GM23338 (cell line): ENCODE data around the gene CDK14. TPM values are rescaled to one million over a fixed set of nuclear protein-coding genes. Genes with fewer than 3 reads are reported as not detected.

ENCODE experiments used
- ATAC-seq: fragments of 200-7000 bp; cut with Tn5 transposase; 3 replicates; pipeline ENCODE4 v1.9.1; 2020
- DNase-seq: peaks from one replicate; pipeline ENCODE4 v3.0.0-alpha.2; 2015; ENCODE audit warnings: low spot score
- H2AFZ ChIP-seq: fragments of 200-600 bp; sonication (generic); 2 replicates; pipeline ENCODE4 v1.8.0; 2016; ENCODE audit warnings: antibody characterized with exemption, mild to moderate bottlenecking, moderate library complexity
- H3F3A ChIP-seq: fragments of 200-600 bp; sonication (generic); replicated peaks from 2 replicates; pipeline ENCODE4 v1.8.0; 2017; ENCODE audit warnings: antibody characterized with exemption, mixed run types, low read depth
- H3K27ac ChIP-seq: fragments of 200-600 bp; sonication (generic); 2 replicates; pipeline ENCODE4 v1.6.1; 2016; ENCODE audit warnings: low read depth
- H3K27me3 ChIP-seq: fragments of 200-600 bp; sonication (generic); 2 replicates; pipeline ENCODE4 v1.8.0; 2016; ENCODE audit warnings: mild to moderate bottlenecking, mixed run types, moderate library complexity; ENCODE audit not compliant: insufficient read depth
- H3K36me3 ChIP-seq: fragments of 200-600 bp; sonication (generic); 2 replicates; pipeline ENCODE4 v1.8.0; 2016; ENCODE audit warnings: mild to moderate bottlenecking; ENCODE audit not compliant: insufficient read depth
- H3K4me1 ChIP-seq: fragments of 200-600 bp; sonication (generic); 2 replicates; pipeline ENCODE4 v1.8.0; 2016; ENCODE audit warnings: mild to moderate bottlenecking, moderate library complexity; ENCODE audit not compliant: insufficient read depth
- H3K4me2 ChIP-seq: fragments of 200-600 bp; sonication (generic); 2 replicates; pipeline ENCODE4 v1.7.1; 2017; ENCODE audit warnings: mixed run types
- H3K4me3 ChIP-seq: fragments of 200-600 bp; sonication (generic); 2 replicates; pipeline ENCODE4 v1.6.1; 2016; ENCODE audit warnings: mixed run types
- H3K79me2 ChIP-seq: fragments of 200-600 bp; sonication (generic); replicated peaks from 2 replicates; pipeline ENCODE4 v1.8.0; 2017; ENCODE audit warnings: mild to moderate bottlenecking; ENCODE audit not compliant: insufficient read depth
- H3K9me2 ChIP-seq: fragments of 200-600 bp; sonication (generic); 2 replicates; pipeline ENCODE4 v1.8.0; 2017; ENCODE audit not compliant: insufficient read depth
- H4K20me1 ChIP-seq: fragments of 200-600 bp; sonication (generic); replicated peaks from 2 replicates; pipeline ENCODE4 v1.8.0; 2017; ENCODE audit warnings: mild to moderate bottlenecking; ENCODE audit not compliant: insufficient read depth
- H3K27ac Mint-ChIP-seq: 2 replicates; pipeline ENCODE4 v1.8.0; 2020; ENCODE audit warnings: inconsistent platforms, mild to moderate bottlenecking, moderate library complexity, mixed read lengths
- H3K27me3 Mint-ChIP-seq: 3 replicates; pipeline ENCODE4 v1.8.0; 2022; ENCODE audit warnings: low read depth, mild to moderate bottlenecking, moderate library complexity, mixed read lengths, inconsistent platforms; ENCODE audit not compliant: insufficient read depth, poor library complexity
- H3K36me3 Mint-ChIP-seq: 3 replicates; pipeline ENCODE4 v1.8.0; 2021; ENCODE audit warnings: low read depth, mild to moderate bottlenecking, inconsistent platforms, moderate library complexity, mixed read lengths
- H3K4me1 Mint-ChIP-seq: 3 replicates; pipeline ENCODE4 v1.8.0; 2020; ENCODE audit warnings: mild to moderate bottlenecking, inconsistent platforms, mixed read lengths
- H3K4me3 Mint-ChIP-seq: 3 replicates; pipeline ENCODE4 v1.8.0; 2021; ENCODE audit warnings: moderate library complexity, mild to moderate bottlenecking, inconsistent platforms, mixed read lengths
- H3K9me3 Mint-ChIP-seq: 3 replicates; pipeline ENCODE4 v1.8.0; 2020; ENCODE audit warnings: moderate library complexity, mild to moderate bottlenecking, inconsistent platforms, mixed read lengths
- EZH2 ChIP-seq: fragments of 200-600 bp; sonication (generic); IDR thresholded peaks from one replicate; pipeline ENCODE4 v1.8.0; 2017; ENCODE audit warnings: antibody characterized with exemption, mild to moderate bottlenecking, low read depth; ENCODE audit not compliant: unreplicated experiment
- EZH2phosphoT487 ChIP-seq: fragments of 200-600 bp; sonication (generic); IDR thresholded peaks from one replicate; pipeline ENCODE4 v1.8.1; 2018; ENCODE audit warnings: antibody characterized with exemption; ENCODE audit not compliant: unreplicated experiment
- JUNB ChIP-seq: IDR thresholded peaks from one replicate; pipeline ENCODE4 v1.6.1; 2016; ENCODE audit warnings: antibody characterized with exemption; ENCODE audit not compliant: unreplicated experiment
- NANOG ChIP-seq: IDR thresholded peaks from 2 replicates; pipeline ENCODE4 v1.6.1; 2016; ENCODE audit warnings: antibody characterized with exemption, borderline replicate concordance
- POLR2AphosphoS5 ChIP-seq: IDR thresholded peaks from 2 replicates; pipeline ENCODE4 v1.6.1; 2016; ENCODE audit warnings: antibody characterized with exemption, low read depth
- STAT1 ChIP-seq: IDR thresholded peaks from one replicate; pipeline ENCODE4 v1.6.1; 2016; ENCODE audit warnings: antibody characterized with exemption; ENCODE audit not compliant: unreplicated experiment
- ZNF331 ChIP-seq: fragments of 250-450 bp; sonication (Bioruptor Pico); IDR thresholded peaks from 2 replicates; pipeline ENCODE4 v1.5.0; 2020; ENCODE audit warnings: low read depth, mild to moderate bottlenecking, moderate library complexity
- polyA plus RNA-seq: library from polyadenylated mRNA; unstranded; fragments of >200 nt; fragmentation: Nextera tagmentation; extraction: Ambion mirVana; gene quantifications from 2 replicates; pipeline ENCODE4 v1.2.1, GENCODE V29; 2016
- total RNA-seq: library from RNA; depleted of rRNA; stranded (reverse); fragments of >200 nt; shearing (Covaris generic); gene quantifications from 2 replicates; pipeline ENCODE4 v1.2.3, GENCODE V29; 2014
- TF ChIP-seq, protein P1 (sequence below), 2 experiments: fragments of 200-600 bp in 1 of 2; sonication (generic) in 1 of 2; conservative IDR thresholded peaks; 2 replicates each; pipeline versions ENCODE4 v1.5.1 to v1.6.1; 2016 to 2017; ENCODE audit warnings: antibody characterized with exemption in 2 of 2, low read depth in 2 of 2, mild to moderate bottlenecking in 2 of 2, moderate library complexity in 1 of 2
- TF ChIP-seq, protein P2 (sequence below): fragments of 250-450 bp; sonication (Bioruptor Pico); IDR thresholded peaks from 2 replicates; pipeline ENCODE4 v1.5.0; 2020; ENCODE audit warnings: mild to moderate bottlenecking, moderate library complexity
- TF ChIP-seq, protein P3 (sequence below): IDR thresholded peaks from 2 replicates; pipeline ENCODE4 v1.6.1; 2016; ENCODE audit warnings: antibody characterized with exemption

CDK14 gene
- total and polyA plus RNA-seq, 2 experiments from 2014 or later, result 11.2 to 24.0 TPM

DNA sequence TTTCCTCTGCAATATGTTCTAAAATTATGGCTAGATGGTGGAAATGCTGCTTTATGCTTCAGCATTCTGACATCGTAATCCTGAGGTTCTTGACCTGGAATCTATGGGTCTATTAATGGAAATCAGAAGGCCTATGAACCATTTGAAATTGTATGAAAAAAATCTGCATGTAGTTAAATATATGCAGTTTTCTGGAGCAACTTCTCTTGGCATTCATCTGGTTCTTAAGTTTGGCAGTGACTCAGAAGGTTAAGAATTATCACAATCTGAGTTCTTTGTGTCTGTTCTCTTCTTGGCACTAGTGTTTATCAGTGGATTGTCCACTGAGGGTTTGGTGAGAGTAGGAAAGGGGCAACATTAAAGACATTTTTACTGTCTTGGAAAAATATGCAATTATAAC is 597.0 kb downstream of the CDK14 start (continued):
- TF ChIP-seq, protein P1, sequence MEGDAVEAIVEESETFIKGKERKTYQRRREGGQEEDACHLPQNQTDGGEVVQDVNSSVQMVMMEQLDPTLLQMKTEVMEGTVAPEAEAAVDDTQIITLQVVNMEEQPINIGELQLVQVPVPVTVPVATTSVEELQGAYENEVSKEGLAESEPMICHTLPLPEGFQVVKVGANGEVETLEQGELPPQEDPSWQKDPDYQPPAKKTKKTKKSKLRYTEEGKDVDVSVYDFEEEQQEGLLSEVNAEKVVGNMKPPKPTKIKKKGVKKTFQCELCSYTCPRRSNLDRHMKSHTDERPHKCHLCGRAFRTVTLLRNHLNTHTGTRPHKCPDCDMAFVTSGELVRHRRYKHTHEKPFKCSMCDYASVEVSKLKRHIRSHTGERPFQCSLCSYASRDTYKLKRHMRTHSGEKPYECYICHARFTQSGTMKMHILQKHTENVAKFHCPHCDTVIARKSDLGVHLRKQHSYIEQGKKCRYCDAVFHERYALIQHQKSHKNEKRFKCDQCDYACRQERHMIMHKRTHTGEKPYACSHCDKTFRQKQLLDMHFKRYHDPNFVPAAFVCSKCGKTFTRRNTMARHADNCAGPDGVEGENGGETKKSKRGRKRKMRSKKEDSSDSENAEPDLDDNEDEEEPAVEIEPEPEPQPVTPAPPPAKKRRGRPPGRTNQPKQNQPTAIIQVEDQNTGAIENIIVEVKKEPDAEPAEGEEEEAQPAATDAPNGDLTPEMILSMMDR (conservative IDR thresholded peaks at IDR 0.05; ENCODE audit: low read depth in 2 of 2), result no peak
- TF ChIP-seq, protein P2, sequence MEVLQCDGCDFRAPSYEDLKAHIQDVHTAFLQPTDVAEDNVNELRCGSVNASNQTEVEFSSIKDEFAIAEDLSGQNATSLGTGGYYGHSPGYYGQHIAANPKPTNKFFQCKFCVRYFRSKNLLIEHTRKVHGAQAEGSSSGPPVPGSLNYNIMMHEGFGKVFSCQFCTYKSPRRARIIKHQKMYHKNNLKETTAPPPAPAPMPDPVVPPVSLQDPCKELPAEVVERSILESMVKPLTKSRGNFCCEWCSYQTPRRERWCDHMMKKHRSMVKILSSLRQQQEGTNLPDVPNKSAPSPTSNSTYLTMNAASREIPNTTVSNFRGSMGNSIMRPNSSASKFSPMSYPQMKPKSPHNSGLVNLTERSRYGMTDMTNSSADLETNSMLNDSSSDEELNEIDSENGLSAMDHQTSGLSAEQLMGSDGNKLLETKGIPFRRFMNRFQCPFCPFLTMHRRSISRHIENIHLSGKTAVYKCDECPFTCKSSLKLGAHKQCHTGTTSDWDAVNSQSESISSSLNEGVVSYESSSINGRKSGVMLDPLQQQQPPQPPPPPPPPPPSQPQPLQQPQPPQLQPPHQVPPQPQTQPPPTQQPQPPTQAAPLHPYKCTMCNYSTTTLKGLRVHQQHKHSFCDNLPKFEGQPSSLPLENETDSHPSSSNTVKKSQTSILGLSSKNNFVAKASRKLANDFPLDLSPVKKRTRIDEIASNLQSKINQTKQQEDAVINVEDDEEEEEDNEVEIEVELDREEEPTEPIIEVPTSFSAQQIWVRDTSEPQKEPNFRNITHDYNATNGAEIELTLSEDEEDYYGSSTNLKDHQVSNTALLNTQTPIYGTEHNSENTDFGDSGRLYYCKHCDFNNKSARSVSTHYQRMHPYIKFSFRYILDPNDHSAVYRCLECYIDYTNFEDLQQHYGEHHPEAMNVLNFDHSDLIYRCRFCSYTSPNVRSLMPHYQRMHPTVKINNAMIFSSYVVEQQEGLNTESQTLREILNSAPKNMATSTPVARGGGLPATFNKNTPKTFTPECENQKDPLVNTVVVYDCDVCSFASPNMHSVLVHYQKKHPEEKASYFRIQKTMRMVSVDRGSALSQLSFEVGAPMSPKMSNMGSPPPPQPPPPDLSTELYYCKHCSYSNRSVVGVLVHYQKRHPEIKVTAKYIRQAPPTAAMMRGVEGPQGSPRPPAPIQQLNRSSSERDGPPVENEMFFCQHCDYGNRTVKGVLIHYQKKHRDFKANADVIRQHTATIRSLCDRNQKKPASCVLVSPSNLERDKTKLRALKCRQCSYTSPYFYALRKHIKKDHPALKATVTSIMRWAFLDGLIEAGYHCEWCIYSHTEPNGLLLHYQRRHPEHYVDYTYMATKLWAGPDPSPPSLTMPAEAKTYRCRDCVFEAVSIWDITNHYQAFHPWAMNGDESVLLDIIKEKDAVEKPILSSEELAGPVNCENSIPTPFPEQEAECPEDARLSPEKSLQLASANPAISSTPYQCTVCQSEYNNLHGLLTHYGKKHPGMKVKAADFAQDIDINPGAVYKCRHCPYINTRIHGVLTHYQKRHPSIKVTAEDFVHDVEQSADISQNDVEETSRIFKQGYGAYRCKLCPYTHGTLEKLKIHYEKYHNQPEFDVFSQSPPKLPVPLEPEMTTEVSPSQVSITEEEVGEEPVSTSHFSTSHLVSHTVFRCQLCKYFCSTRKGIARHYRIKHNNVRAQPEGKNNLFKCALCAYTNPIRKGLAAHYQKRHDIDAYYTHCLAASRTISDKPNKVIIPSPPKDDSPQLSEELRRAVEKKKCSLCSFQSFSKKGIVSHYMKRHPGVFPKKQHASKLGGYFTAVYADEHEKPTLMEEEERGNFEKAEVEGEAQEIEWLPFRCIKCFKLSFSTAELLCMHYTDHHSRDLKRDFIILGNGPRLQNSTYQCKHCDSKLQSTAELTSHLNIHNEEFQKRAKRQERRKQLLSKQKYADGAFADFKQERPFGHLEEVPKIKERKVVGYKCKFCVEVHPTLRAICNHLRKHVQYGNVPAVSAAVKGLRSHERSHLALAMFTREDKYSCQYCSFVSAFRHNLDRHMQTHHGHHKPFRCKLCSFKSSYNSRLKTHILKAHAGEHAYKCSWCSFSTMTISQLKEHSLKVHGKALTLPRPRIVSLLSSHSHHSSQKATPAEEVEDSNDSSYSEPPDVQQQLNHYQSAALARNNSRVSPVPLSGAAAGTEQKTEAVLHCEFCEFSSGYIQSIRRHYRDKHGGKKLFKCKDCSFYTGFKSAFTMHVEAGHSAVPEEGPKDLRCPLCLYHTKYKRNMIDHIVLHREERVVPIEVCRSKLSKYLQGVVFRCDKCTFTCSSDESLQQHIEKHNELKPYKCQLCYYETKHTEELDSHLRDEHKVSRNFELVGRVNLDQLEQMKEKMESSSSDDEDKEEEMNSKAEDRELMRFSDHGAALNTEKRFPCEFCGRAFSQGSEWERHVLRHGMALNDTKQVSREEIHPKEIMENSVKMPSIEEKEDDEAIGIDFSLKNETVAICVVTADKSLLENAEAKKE (CRISPR knock-in tag), result no peak
- TF ChIP-seq EZH2, result no peak
- TF ChIP-seq NANOG, result no peak

DNA sequence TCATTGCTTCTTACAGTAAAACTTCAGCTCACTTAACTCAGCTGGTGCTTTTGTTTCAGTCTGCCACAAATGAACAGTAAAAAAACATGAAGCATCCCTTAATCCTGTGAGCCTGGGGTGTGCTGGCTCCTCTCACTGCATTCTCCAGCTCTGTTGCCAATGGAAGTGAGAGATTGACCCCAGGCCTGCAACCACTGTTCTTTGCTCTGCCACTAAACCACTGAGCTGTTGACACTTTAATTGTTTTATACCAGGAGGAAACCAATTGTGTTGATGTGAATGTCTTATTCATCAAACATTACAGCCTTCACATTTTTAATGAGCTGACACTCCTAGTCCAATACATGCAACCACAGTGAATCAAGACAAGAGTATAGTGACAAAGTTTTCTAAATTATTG is 598.7 kb downstream of the CDK14 start:
- H3K79me2 ChIP-seq, result no peaks in the 10 kb centered on the region
- H3F3A ChIP-seq, result no peaks in the 10 kb centered on the region
- no peak overlapping the region for H3K27ac ChIP-seq
- Mint-ChIP-seq H3K9me3 (no peaks in the 10 kb centered on the region), H3K4me3 (no peak overlapping the region), H3K27me3 (peaks cover 1% of the 10 kb centered on the region), H3K4me1 (peaks cover 5% of the 10 kb centered on the region; the same call in 1 of the 3 replicates), H3K36me3 (no peaks in the 10 kb centered on the region), H3K27ac (no peak overlapping the region)
- no peaks in the 10 kb centered on the region for H3K9me2 ChIP-seq
- H3K27me3 ChIP-seq, result no peaks in the 10 kb centered on the region
- no peaks in the 10 kb centered on the region; the same call in 1 of the 2 replicates for H4K20me1 ChIP-seq
- no peaks in the 10 kb centered on the region for H3K4me1 ChIP-seq
- H3K4me2 ChIP-seq, result no peak overlapping the region
- ATAC-seq (no peak; the same call in 2 of the 3 replicates), DNase-seq (no peak)
- H3K4me3 ChIP-seq, result no peak overlapping the region
- no peaks in the 10 kb centered on the region for H3K36me3 ChIP-seq
- H2AFZ ChIP-seq, result no peak overlapping the region
- TF ChIP-seq, protein P3, sequence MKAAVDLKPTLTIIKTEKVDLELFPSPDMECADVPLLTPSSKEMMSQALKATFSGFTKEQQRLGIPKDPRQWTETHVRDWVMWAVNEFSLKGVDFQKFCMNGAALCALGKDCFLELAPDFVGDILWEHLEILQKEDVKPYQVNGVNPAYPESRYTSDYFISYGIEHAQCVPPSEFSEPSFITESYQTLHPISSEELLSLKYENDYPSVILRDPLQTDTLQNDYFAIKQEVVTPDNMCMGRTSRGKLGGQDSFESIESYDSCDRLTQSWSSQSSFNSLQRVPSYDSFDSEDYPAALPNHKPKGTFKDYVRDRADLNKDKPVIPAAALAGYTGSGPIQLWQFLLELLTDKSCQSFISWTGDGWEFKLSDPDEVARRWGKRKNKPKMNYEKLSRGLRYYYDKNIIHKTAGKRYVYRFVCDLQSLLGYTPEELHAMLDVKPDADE, result no peak
- TF ChIP-seq STAT1 (no peak), POLR2AphosphoS5 (no peak), EZH2 (no peak), JUNB (no peak), ZNF331 (CRISPR knock-in tag) (no peak), EZH2phosphoT487 (no peak)
- TF ChIP-seq, protein P1 (conservative IDR thresholded peaks at IDR 0.05; ENCODE audit: low read depth in 2 of 2), result no peak
